Measurements from ENCODE around the gene KLC1.

GRCh38 chr14:103716091-103716801 is 87.2 kb downstream of the KLC1 start:
- TF ChIP-seq CTCF (IDR thresholded peaks at IDR 0.05; ENCODE audit: low read depth, low read length, missing input control) (no peak), ZBTB33 (IDR thresholded peaks at IDR 0.05) (no peak), ATF3 (IDR thresholded peaks at IDR 0.05) (no peak), NR2F2 (IDR thresholded peaks at IDR 0.05) (no peak), MAX (IDR thresholded peaks at IDR 0.05) (no peak), GABPA (IDR thresholded peaks at IDR 0.05 in 1 of 2, conservative IDR thresholded peaks at IDR 0.05 in 1 of 2) (no peak), RAD21 (IDR thresholded peaks at IDR 0.05) (no peak)

Data from liver (tissue), 3 donors.